GM19193 (cell line): ENCODE results near the gene OR2A14.

Source experiments
- POLR2A ChIP-seq: IDR thresholded peaks from 4 replicates; pipeline ENCODE4 v1.6.1; 2011; ENCODE audit not compliant: insufficient read depth, insufficient read length; ENCODE audit errors: extremely low read depth

Gene OR2A14

GRCh38 chr7:144132262-144132661 is 9.3 kb downstream of the OR2A14 start:
- no peak for TF ChIP-seq POLR2A

GRCh38 chr7:144133307-144133706 is 10.3 kb downstream of the OR2A14 start:
- TF ChIP-seq POLR2A: no peak

GRCh38 chr7:144134116-144134515 is 11.1 kb downstream of the OR2A14 start:
- TF ChIP-seq POLR2A: no peak

GRCh38 chr7:144137501-144137900 is 14.5 kb downstream of the OR2A14 start:
- no peak for TF ChIP-seq POLR2A

GRCh38 chr7:144142187-144142586 is 19.2 kb downstream of the OR2A14 start:
- TF ChIP-seq POLR2A: no peak

- TF ChIP-seq POLR2A: no peak
These were observed 21.4 kb downstream of the OR2A14 start for GRCh38 chr7:144144426-144144825.

GRCh38 chr7:144148224-144148827 is 25.4 kb downstream of the OR2A14 start:
- no peak for TF ChIP-seq POLR2A

- TF ChIP-seq POLR2A: no peak
These were observed 35.9 kb downstream of the OR2A14 start for GRCh38 chr7:144158861-144159260.

GRCh38 chr7:144164784-144165183 is 41.8 kb downstream of the OR2A14 start:
- TF ChIP-seq POLR2A: no peak

- no peak for TF ChIP-seq POLR2A
These were observed 51.6 kb downstream of the OR2A14 start for GRCh38 chr7:144174613-144175012.
